K562 (cell line): Measurements from ENCODE around the gene COA4. TPM values are rescaled to one million over a fixed set of nuclear protein-coding genes. Genes with fewer than 3 reads are reported as not detected.
A peak's percentile ranks its signal among the peaks of the same experiment; 100 is the strongest.

Source experiments
- ARID3B ChIP-seq: fragments of 250-450 bp; sonication (Bioruptor Pico); IDR thresholded peaks from 2 replicates; pipeline ENCODE4 v1.4.0; 2020; ENCODE audit warnings: borderline replicate concordance
- CBFB ChIP-seq: sonication (generic); formaldehyde crosslinking; IDR thresholded peaks from 2 replicates; pipeline ENCODE4 v1.4.0; 2020; ENCODE audit warnings: mild to moderate bottlenecking, missing genetic modification reagents
- GTF2B ChIP-seq: IDR thresholded peaks from 2 replicates; pipeline ENCODE4 v1.6.1; 2011; ENCODE audit not compliant: insufficient read length; ENCODE audit errors: extremely low read depth
- KDM4B ChIP-seq, 2 experiments: fragments of 450-650 bp in 1 of 2; sonication (generic) in 1 of 2; IDR thresholded peaks; 2 replicates each; pipeline ENCODE4 v1.6.1; 2016 to 2017; ENCODE audit warnings: borderline replicate concordance in 2 of 2, antibody characterized with exemption in 1 of 2, low read depth in 1 of 2, mild to moderate bottlenecking in 1 of 2
- POLR2A ChIP-seq: fragments of 450-650 bp; conservative IDR thresholded peaks from 2 replicates; pipeline ENCODE4 v1.6.1; 2016
- SLC30A9 ChIP-seq: fragments of 250-450 bp; sonication (Bioruptor Pico); IDR thresholded peaks from 2 replicates; pipeline ENCODE4 v1.8.0; 2022; ENCODE audit warnings: mild to moderate bottlenecking, moderate library complexity
- SMARCC2 ChIP-seq: fragments of 450-650 bp; IDR thresholded peaks from 2 replicates; pipeline ENCODE4 v1.6.1; 2017; ENCODE audit warnings: antibody characterized with exemption, moderate library complexity, mild to moderate bottlenecking, low read depth
- SP1 ChIP-seq: sonication (generic); formaldehyde crosslinking; IDR thresholded peaks from 2 replicates; pipeline ENCODE4 v1.8.1; 2022; ENCODE audit warnings: mild to moderate bottlenecking, missing genetic modification reagents
- STAT5B ChIP-seq: fragments of 250-450 bp; sonication (Bioruptor Pico); IDR thresholded peaks from 2 replicates; pipeline ENCODE4 v1.8.0; 2021; ENCODE audit warnings: mild to moderate bottlenecking, inconsistent platforms
- TAF7 ChIP-seq: fragments of 450-650 bp; IDR thresholded peaks from 2 replicates; pipeline ENCODE4 v1.6.1; 2016; ENCODE audit warnings: missing genetic modification characterization, missing compliant biosample characterization
- TFAP4 ChIP-seq: sonication (generic); formaldehyde crosslinking; IDR thresholded peaks from 2 replicates; pipeline ENCODE4 v1.8.0; 2022; ENCODE audit warnings: missing genetic modification reagents, mild to moderate bottlenecking, moderate library complexity, borderline replicate concordance
- YBX1 ChIP-seq: fragments of 450-650 bp; IDR thresholded peaks from 2 replicates; pipeline ENCODE4 v1.7.1; 2016; ENCODE audit warnings: mild to moderate bottlenecking
- ZBTB26 ChIP-seq: fragments of 450-650 bp; formaldehyde crosslinking; IDR thresholded peaks from 2 replicates; pipeline ENCODE4 v1.4.0; 2022; ENCODE audit warnings: missing genetic modification characterization
- ZMIZ1 ChIP-seq, 2 experiments: fragments of 150-350 bp in 1 of 2; IDR thresholded peaks; 2 replicates each; pipeline ENCODE4 v1.6.1; 2012 to 2016; ENCODE audit warnings: low read depth in 2 of 2, low read length in 2 of 2, mild to moderate bottlenecking in 1 of 2, moderate library complexity in 1 of 2
- ZNF699 ChIP-seq: fragments of 250-450 bp; sonication (Bioruptor Pico); IDR thresholded peaks from 2 replicates; pipeline ENCODE4 v1.8.0; 2021; ENCODE audit warnings: mild to moderate bottlenecking, moderate library complexity; ENCODE audit not compliant: insufficient replicate concordance
- polyA plus RNA-seq, 8 experiments: library from polyadenylated mRNA; depleted of rRNA in 4 of 8; stranded (reverse) in 5 of 8; unstranded in 3 of 8; fragments of >200 nt; fragmentation: Nextera tagmentation in 2 of 8; fragmentation: Illumina TruSeq in 1 of 8; extraction: Ambion mirVana in 2 of 8; extraction: Trizol in 1 of 8; gene quantifications; 2 replicates each; pipeline versions ENCODE4 v1.2.1 to v1.2.3, GENCODE V29; 2011 to 2014; ENCODE audit warnings: inconsistent platforms in 1 of 8, missing spikeins in 1 of 8
- total RNA-seq, 7 experiments: library from RNA; depleted of rRNA in 6 of 7; stranded (reverse); fragments of >200 nt in 6 of 7; fragmentation: Illumina TruSeq in 2 of 7; extraction: Trizol in 2 of 7; gene quantifications; 2 replicates each; pipeline versions ENCODE4 v1.2.1 to v1.2.3, GENCODE V29; 2011 to 2021; ENCODE audit warnings: low replicate concordance in 1 of 7

The COA4 gene
- total and polyA plus RNA-seq, 9 of the 15 experiments (the other 6 are each of a cell fraction or from before 2014, with no cell fraction given) = 108 to 255 (median 152) TPM

GRCh38 chr11:73876424-73877310 lies at the start of gene COA4, which contains the start of gene PAAF1 (continued):
- TF ChIP-seq TFAP4 (CRISPR knock-in tag) (peak; percentile 94), CBFB (no peak), YBX1 (no peak), ZNF699 (no peak), POLR2A (peak; percentile 94), SP1 (peak; percentile 94), SMARCC2 (0 out of 2 replicates have a peak, but pooled peaks have one; percentile 25), STAT5B (CRISPR knock-in tag) (no peak), TAF7 (peak; percentile 59), KDM4B (IDR thresholded peaks at IDR 0.05; ENCODE audit: borderline replicate concordance in 2 of 2, low read depth in 1 of 2) (0 out of 4 replicates have a peak, but pooled peaks of 1 of the 2 experiments have one; percentile 36), ZBTB26 (CRISPR knock-in tag) (0 out of 2 replicates have a peak, but pooled peaks have one; percentile 27), ZMIZ1 (IDR thresholded peaks at IDR 0.05; ENCODE audit: low read depth in 2 of 2, low read length in 2 of 2) (no peak), GTF2B (no peak), ARID3B (CRISPR knock-in tag) (no peak), SLC30A9 (CRISPR knock-in tag) (no peak)
